ENCODE data around the gene CD6.
A peak's percentile ranks its signal among the peaks of the same experiment; 100 is the strongest.
"Not testable (repeated sequence)": the region's sequence is repeated elsewhere in the genome, so short reads cannot be mapped to it uniquely, and the experiment has no call there.

The CD6 gene

DNA sequence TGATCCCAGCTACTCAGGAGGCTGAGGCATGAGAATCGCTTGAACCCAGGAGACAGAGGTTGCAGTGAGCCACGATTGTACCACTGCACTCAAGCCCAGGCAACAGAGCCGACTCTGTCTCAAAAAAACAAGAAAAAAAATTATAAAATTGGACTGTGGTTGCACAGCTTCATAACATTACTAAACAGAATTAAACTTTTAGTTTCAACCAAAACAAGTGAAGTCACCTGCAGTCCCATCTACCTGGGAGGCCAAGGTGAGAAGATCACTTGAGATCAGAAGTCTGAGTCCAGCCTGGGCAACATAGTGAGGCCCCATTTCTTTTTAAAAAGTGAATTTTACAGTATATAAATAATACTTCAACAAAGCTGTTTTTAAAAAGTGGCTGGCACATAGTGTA, 83.0 kb downstream of the CD6 start:
- DNase-seq (ENCODE audit: low spot score), result no peak

DNA sequence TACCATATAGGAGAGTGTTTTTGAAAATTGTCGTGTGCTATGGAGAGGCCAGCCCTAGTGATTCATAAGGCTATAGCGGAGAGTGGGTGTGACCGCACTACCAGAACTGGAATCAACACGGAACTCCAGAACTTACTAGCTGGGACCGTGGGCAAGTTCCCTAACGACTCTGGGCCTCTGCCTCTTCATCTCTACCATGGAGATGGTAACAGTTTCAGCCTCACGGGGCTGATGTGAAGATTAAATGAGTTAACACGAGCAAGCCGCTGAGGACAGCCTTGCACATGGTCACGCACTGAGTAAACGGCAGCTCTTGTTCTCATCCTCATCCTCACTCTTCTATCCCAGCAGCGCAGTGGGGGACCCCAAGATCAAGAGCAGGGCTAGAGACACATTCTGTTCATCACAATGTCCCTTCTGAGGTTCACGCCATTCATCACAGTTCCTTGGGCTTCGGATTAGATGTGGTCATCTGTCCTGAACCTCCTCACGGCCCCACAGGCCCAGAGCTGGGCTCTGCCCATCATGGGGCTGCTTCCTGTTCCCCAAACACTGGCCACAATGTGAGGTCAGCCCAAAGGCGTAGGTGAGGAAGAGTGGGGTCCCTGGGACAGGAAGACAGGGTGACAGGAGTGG, 83.6 kb downstream of the CD6 start:
- DNase-seq (ENCODE audit: low spot score), result no peak

DNA sequence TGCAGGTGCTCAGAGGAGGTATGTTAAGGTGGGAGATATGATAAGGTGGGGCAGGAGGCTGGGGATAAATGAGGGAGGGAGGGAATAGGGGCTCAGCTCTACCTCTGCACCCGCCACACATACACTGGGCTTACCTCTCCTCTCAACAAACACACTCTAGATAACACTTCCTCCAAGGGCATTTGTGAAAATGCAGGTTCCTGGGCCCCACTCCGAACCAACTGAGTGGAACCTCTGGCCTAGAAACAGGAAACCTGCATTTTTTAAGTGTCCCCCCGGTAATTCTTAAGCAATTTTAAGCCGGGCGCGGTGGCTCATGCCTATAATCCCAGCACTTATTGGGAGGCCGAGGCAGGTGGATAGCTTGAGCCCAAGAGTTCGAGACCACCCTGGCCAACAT, 84.3 kb downstream of the CD6 start:
- DNase-seq (ENCODE audit: low spot score), result no peak

DNA sequence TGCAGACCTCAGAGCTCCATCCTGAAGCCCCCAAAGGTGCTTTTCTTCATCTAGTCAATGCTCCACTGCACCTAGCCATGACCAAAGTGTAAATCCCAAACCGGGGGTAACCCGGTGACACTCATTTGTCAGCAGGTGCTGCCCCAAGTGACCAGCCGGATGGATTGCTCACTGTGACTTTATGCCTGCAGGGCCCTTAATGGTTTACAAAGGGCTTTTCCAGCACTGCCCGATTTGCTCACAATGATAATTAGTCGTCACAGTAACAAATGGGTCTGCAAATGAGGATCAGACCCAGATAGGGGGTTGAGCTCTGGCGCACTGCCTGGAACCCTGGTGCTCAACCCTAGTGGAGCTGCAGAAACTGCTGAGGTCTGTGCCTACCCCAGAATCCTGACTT, 85.1 kb downstream of the CD6 start:
- no peak for DNase-seq (ENCODE audit: low spot score)

DNA sequence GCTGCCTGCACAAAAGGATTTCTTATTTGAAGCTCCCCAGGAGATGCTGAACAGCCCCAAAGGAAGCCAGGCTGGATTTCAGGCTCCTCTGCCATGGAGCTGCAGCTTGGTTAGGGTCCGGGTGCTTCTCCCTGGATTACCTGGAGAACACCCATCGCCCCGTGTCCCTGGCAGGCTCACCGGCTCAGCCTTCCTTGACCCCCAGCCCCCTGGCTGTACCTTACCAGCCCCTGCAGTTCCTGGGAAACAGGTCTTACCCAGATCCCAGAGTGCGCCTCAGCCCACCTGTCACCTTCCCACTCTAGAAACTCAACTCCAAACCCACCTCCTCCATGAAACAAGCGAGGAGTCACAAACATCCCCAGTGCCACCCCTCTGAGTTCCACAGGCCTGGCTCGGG, 85.5 kb downstream of the CD6 start:
- no peak for DNase-seq (ENCODE audit: low spot score)

GRCh38 chr11:61057615-61058014, 86.1 kb downstream of the CD6 start:
- DNase-seq (ENCODE audit: low spot score), result no peak

DNA sequence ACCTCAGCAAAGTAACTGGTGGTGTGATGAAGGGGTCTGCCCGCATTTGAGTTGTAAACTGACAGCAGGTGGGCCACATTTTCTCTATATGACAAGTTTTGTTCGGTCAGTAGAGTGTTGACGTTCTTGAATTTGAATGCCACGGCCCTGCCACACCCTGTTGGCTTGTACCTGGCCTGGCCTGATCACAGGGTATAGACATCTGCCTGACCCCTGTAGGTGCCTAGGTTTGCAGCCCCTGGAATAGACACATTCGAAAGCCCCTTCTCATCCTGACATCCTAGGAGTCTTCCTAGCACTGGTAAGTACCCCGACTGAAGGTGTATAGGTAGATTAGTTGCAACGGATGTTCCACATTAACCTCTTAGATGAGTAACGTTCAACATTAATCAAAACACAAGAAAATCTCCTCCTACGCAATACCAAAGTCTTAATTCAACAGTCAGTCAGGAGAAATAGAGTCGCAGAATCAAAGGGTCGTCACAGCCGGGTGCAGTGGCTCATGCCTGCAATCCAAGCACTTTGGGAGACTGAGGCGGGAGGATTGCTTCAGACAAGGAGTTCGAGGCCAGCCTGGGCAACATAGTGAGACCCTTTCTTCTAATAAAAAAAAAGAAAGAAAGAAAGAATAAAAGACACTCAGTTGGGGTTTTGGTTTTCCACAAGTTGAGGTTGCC, 87.2 kb downstream of the CD6 start:
- no peak for DNase-seq (ENCODE audit: low spot score)

- no peak for DNase-seq (ENCODE audit: low spot score)
Measured at GRCh38 chr11:61059260-61059752, 87.8 kb downstream of the CD6 start.

- DNase-seq (ENCODE audit: low spot score), result peak; percentile 34
Measured at GRCh38 chr11:61061081-61061826, 89.8 kb downstream of the CD6 start.

DNA sequence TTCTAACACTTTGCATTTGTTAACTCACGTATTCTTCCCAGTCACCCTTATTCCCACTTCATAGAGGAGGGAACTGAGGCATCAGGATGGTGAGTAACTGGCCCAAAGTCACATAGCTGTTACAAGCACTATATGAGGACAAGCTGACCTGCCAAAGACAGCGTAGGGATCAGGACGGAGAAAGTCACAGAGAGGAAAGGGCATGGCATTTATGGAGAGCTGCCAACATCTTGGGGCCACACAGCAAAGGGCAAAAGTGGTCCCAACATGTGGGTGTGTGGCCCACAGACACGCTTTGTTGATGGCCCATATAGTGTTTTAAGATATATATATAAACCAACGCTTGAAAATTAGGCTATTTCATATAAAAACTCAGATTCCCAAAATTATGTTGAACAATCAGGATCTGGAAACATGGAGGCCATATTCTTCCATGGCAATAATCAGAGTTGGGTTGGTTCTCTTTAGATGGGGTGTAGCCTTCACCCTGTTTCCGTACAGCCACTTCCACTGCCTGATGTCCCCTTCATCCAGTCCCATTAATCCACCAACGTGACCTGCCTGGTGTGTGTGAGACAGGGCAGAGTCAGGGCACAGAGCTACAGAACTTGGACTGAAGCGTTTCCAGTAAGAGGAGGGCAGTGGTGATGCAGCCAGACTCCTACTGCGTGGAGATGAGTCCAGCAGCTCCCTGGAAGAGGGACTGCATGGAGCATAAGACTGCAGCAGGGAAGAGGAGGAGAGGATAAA, 90.9 kb downstream of the CD6 start:
- no peak for DNase-seq (ENCODE audit: low spot score)

DNA sequence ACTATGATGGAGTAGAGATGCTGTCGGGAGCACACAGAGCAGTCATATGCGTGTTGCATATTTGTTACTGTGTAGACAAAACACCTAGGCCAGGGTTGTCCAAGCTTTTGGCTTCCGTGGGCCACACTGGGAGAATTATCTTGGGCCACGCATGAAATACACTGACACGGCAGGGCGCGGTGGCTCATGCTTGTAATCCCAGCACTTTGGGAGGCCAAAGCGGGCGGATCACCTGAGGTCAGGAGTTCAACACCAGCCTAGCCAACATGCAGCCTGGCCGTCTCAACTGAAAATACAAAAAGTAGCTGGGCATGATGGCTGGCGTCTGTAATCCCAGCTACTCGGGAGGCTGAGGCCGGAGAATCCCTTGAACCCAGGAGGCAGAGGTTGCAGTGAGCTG, 93.8 kb downstream of the CD6 start:
- DNase-seq (ENCODE audit: low spot score), result not testable (repeated sequence)

- no peak for DNase-seq (ENCODE audit: low spot score)
Measured at GRCh38 chr11:61065955-61066638, 94.6 kb downstream of the CD6 start.

DNA sequence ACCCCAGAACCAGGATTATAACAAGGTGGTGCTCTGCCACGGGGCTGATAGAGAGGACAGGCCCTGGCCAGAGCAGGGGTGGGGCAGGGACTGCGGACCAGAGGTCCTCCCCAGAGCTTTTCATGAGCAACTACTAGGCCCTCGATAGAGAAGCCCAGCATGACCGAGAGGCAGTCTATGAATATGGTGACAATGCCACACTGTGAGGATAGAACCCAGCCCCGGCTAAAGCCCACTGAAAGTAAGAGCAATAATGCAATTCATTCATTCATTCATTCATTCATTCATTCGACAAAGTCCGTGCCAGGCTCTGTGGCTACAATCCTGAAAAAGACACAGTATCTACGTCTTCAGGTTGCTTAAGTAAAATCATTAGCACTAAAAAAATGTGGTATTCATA, 95.2 kb downstream of the CD6 start:
- DNase-seq (ENCODE audit: low spot score), result no peak

- DNase-seq (ENCODE audit: low spot score), result no peak
Measured at GRCh38 chr11:61067782-61068446, 96.4 kb downstream of the CD6 start.

- DNase-seq (ENCODE audit: low spot score), result no peak
Measured at GRCh38 chr11:61068581-61068980, 97.1 kb downstream of the CD6 start.

- DNase-seq (ENCODE audit: low spot score), result no peak
Measured at GRCh38 chr11:61069427-61069826, 97.9 kb downstream of the CD6 start.

All from LoVo (cell line).